CD14-positive monocyte (primary cell): Measurements from ENCODE around the gene PRDX4. TPM values are rescaled to one million over a fixed set of nuclear protein-coding genes. Genes with fewer than 3 reads are reported as not detected.
"Not testable (repeated sequence)": the region's sequence is repeated elsewhere in the genome, so short reads cannot be mapped to it uniquely, and the experiment has no call there.

Experiments
- DNase-seq, 3 donors: peaks; one replicate each; pipeline ENCODE4 v3.0.0-alpha.2; 2011 to 2022
- H2AFZ ChIP-seq: 2 replicates; pipeline ENCODE4 v1.6.0; 2012; ENCODE audit warnings: mild to moderate bottlenecking, low read depth, low read length, inconsistent platforms; ENCODE audit not compliant: insufficient read depth, poor library complexity, severe bottlenecking
- H3K27ac ChIP-seq, 2 donors: 1 replicate in 1 of 2; 2 replicates in 1 of 2; pipeline ENCODE4 v1.5.1; 2012 to 2013; ENCODE audit warnings: low read length in 2 of 2, control low read depth in 1 of 2, inconsistent platforms in 1 of 2, low read depth in 1 of 2, mild to moderate bottlenecking in 1 of 2
- H3K27me3 ChIP-seq, 2 donors: one replicate each; pipeline versions ENCODE4 v1.6.0 to v1.6.1; 2011 to 2013; ENCODE audit warnings: low read length in 2 of 2; ENCODE audit not compliant: control insufficient read depth in 2 of 2, insufficient read depth in 2 of 2
- H3K36me3 ChIP-seq, 2 donors: replicated peaks in 1 of 2; 1 replicate in 1 of 2; 2 replicates in 1 of 2; pipeline versions ENCODE4 v1.5.1 to v1.6.1; 2012 to 2013; ENCODE audit warnings: low read length in 2 of 2, control low read depth in 1 of 2, inconsistent platforms in 1 of 2, mild to moderate bottlenecking in 1 of 2; ENCODE audit not compliant: insufficient read depth in 2 of 2, control insufficient read depth in 1 of 2
- H3K4me1 ChIP-seq, 2 donors: 1 replicate in 1 of 2; 2 replicates in 1 of 2; pipeline versions ENCODE4 v1.5.1 to v1.6.1; 2012 to 2013; ENCODE audit warnings: low read length in 2 of 2, control low read depth in 1 of 2, inconsistent platforms in 1 of 2, mild to moderate bottlenecking in 1 of 2, moderate library complexity in 1 of 2; ENCODE audit not compliant: insufficient read depth in 2 of 2, control insufficient read depth in 1 of 2
- H3K4me2 ChIP-seq: replicated peaks from 2 replicates; pipeline ENCODE3; 2012; ENCODE audit warnings: low read length, moderate library complexity, mild to moderate bottlenecking; ENCODE audit not compliant: poor library complexity, severe bottlenecking; ENCODE audit errors: extremely low read depth
- H3K4me3 ChIP-seq, 3 experiments: fragments of 200-600 bp in 1 of 3; sonication (generic) in 1 of 3; replicated peaks in 1 of 3; 1 replicate in 2 of 3; 2 replicates in 1 of 3; pipeline ENCODE4 v1.5.1; 2011 to 2013; ENCODE audit warnings: low read length in 3 of 3, mild to moderate bottlenecking in 3 of 3, control low read depth in 2 of 3, low read depth in 2 of 3, inconsistent platforms in 1 of 3, moderate library complexity in 1 of 3
- H3K79me2 ChIP-seq: 2 replicates; pipeline ENCODE4 v1.6.0; 2012; ENCODE audit warnings: mild to moderate bottlenecking, control low read depth, inconsistent platforms, low read length, moderate library complexity; ENCODE audit not compliant: insufficient read depth
- H3K9ac ChIP-seq: 2 replicates; pipeline ENCODE4 v1.6.0; 2017; ENCODE audit warnings: low read length, mild to moderate bottlenecking; ENCODE audit not compliant: insufficient read depth, poor library complexity, severe bottlenecking
- H3K9me3 ChIP-seq, 2 donors: replicated peaks in 1 of 2; 1 replicate in 1 of 2; 2 replicates in 1 of 2; pipeline versions ENCODE4 v1.5.1 to v1.6.1; 2012 to 2013; ENCODE audit warnings: low read length in 2 of 2, control low read depth in 1 of 2; ENCODE audit not compliant: control insufficient read depth in 1 of 2, insufficient read depth in 1 of 2
- H4K20me1 ChIP-seq: 2 replicates; pipeline ENCODE4 v1.6.0; 2012; ENCODE audit warnings: mild to moderate bottlenecking, low read length, control low read depth, moderate library complexity; ENCODE audit not compliant: insufficient read depth
- H3K27ac Mint-ChIP-seq, 7 donors: one replicate each; pipeline ENCODE4 v1.8.0; 2020; ENCODE audit warnings: mild to moderate bottlenecking in 7 of 7, mixed read lengths in 7 of 7, moderate library complexity in 6 of 7, inconsistent platforms in 2 of 7
- H3K27me3 Mint-ChIP-seq, 3 donors: one replicate each; pipeline ENCODE4 v1.8.0; 2021 to 2022; ENCODE audit warnings: low read depth in 3 of 3, mild to moderate bottlenecking in 3 of 3, mixed read lengths in 3 of 3, moderate library complexity in 3 of 3, inconsistent platforms in 1 of 3
- H3K36me3 Mint-ChIP-seq, 2 donors: one replicate each; pipeline ENCODE4 v1.8.0; 2020; ENCODE audit warnings: mixed read lengths in 2 of 2, inconsistent platforms in 1 of 2, mild to moderate bottlenecking in 1 of 2
- H3K4me1 Mint-ChIP-seq: one replicate; pipeline ENCODE4 v1.8.0; 2020; ENCODE audit warnings: mild to moderate bottlenecking, mixed read lengths
- H3K4me3 Mint-ChIP-seq, 2 donors: one replicate each; pipeline ENCODE4 v1.8.0; 2020; ENCODE audit warnings: mild to moderate bottlenecking in 2 of 2, mixed read lengths in 2 of 2, moderate library complexity in 1 of 2
- H3K9me3 Mint-ChIP-seq, 7 donors: one replicate each; pipeline ENCODE4 v1.8.0; 2020 to 2022; ENCODE audit warnings: mixed read lengths in 7 of 7, mild to moderate bottlenecking in 6 of 7, moderate library complexity in 6 of 7, inconsistent platforms in 2 of 7
- WGBS: methylation state at CpG from one replicate; pipeline ENCODE4 v1.1.5; 2013; ENCODE audit warnings: missing lambda C conversion rate; ENCODE audit not compliant: insufficient coverage; 5-methylcytosine and 5-hydroxymethylcytosine counted together
- intact Hi-C, 2 donors: fragments of 100-400 bp; cut with micrococcal nuclease; formaldehyde crosslinking; loops; one replicate each; pipeline versions ENCODE4 v1.15.0 to v1.15.1; 2023
- polyA plus RNA-seq, 3 donors: library from polyadenylated mRNA; depleted of rRNA in 1 of 3; unstranded in 2 of 3; stranded (reverse) in 1 of 3; fragments of 300-500 nt in 2 of 3; fragments of >200 nt in 1 of 3; fragmentation: Illumina TruSeq in 2 of 3; gene quantifications; 1 replicate in 2 of 3; 2 replicates in 1 of 3; pipeline ENCODE4 v1.2.3, GENCODE V29; 2012 to 2021
- TF ChIP-seq, protein P1 (sequence below): fragments of 200-600 bp; IDR thresholded peaks from one replicate; pipeline ENCODE4 v1.8.0; 2022; ENCODE audit warnings: antibody characterized with exemption, mild to moderate bottlenecking

PRDX4 gene
- polyA plus RNA-seq, 3 donors, result 12.8 to 76.2 (median 60.6) TPM

DNA sequence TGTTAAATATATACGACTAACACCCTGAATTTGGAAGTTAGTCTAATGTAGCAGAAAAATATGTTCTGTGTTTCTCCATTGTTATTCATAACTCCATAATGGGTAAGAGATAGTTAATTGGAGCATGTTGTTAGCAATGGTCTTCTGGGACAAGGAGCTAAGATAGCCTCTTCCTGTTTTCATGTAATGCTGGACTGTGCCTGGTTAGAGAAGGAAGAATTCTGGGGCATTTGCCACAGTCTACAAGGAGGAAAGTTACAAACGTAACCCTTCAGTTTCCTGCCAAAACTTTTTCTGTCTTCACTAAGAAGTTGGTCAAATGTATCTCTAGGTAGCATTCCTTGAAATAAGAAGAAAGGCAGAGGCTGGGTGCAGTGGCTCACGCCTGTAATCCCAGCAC lies 5.8 kb downstream of the PRDX4 start:
- no CpG with 5 or more reads among the region's 3 CpGs for WGBS
- DNase-seq, result no peak
- peaks cover 19 to 20% of the 10 kb centered on the region in 2 donors for H3K36me3 ChIP-seq
- no peaks in the 10 kb centered on the region for H3K79me2 ChIP-seq
- no peaks in the 10 kb centered on the region for H3K9me3 Mint-ChIP-seq
- peaks cover 5% of the 10 kb centered on the region for H3K4me1 Mint-ChIP-seq
- TF ChIP-seq, protein P1, sequence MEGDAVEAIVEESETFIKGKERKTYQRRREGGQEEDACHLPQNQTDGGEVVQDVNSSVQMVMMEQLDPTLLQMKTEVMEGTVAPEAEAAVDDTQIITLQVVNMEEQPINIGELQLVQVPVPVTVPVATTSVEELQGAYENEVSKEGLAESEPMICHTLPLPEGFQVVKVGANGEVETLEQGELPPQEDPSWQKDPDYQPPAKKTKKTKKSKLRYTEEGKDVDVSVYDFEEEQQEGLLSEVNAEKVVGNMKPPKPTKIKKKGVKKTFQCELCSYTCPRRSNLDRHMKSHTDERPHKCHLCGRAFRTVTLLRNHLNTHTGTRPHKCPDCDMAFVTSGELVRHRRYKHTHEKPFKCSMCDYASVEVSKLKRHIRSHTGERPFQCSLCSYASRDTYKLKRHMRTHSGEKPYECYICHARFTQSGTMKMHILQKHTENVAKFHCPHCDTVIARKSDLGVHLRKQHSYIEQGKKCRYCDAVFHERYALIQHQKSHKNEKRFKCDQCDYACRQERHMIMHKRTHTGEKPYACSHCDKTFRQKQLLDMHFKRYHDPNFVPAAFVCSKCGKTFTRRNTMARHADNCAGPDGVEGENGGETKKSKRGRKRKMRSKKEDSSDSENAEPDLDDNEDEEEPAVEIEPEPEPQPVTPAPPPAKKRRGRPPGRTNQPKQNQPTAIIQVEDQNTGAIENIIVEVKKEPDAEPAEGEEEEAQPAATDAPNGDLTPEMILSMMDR, result no peak
- no peak overlapping the region for H3K9ac ChIP-seq
- peaks cover 0 to 4% of the 10 kb centered on the region in 2 donors for H3K27me3 ChIP-seq
- no peaks in the 10 kb centered on the region for H3K9me3 ChIP-seq
- H3K4me3 Mint-ChIP-seq, result no peak overlapping the region
- H2AFZ ChIP-seq, result no peak overlapping the region
- H3K27ac ChIP-seq, result no peak overlapping the region
- H3K4me1 ChIP-seq, result peaks cover 5 to 6% of the 10 kb centered on the region in 2 donors
- H4K20me1 ChIP-seq, result no peaks in the 10 kb centered on the region
- H3K27ac Mint-ChIP-seq, result no peak overlapping the region
- H3K36me3 Mint-ChIP-seq, result peaks cover 15 to 22% of the 10 kb centered on the region in 2 donors
- peaks cover 0 to 5% (median 0%) of the 10 kb centered on the region in 3 donors for H3K27me3 Mint-ChIP-seq
- H3K4me3 ChIP-seq, result no peak overlapping the region
- intact Hi-C loops, result no loop called here
- H3K4me2 ChIP-seq, result no peak overlapping the region

DNA sequence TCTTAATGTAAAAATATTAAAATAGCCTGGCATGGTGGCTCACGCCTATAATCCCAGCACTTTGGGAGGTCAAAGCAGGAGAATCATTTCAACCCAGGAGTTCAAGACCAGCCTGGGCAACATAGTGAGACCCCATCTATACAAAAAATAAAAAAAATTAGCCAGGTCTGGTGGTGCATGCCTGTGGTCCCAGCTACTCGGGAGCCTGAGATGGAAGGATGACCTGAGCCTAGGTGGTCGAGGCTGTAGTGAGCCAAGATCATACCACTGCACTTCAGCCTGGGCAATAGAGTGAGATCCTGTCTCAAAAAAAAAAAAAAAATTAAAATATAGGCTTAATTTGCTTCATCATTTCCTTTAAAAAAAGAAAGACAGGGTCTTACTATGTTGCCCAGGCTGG lies 9.2 kb downstream of the PRDX4 start:
- H3K27ac Mint-ChIP-seq, DNase-seq, H3K4me3 Mint-ChIP-seq, H4K20me1 ChIP-seq, H3K4me1 Mint-ChIP-seq, H3K9ac ChIP-seq, H3K4me1 ChIP-seq, H3K79me2 ChIP-seq, H2AFZ ChIP-seq, H3K4me3 ChIP-seq, H3K27me3 Mint-ChIP-seq, H3K9me3 ChIP-seq, H3K9me3 Mint-ChIP-seq, intact Hi-C loops, H3K4me2 ChIP-seq, H3K27ac ChIP-seq, H3K27me3 ChIP-seq: not testable (repeated sequence)
- H3K36me3 Mint-ChIP-seq, result peaks cover 18 to 21% of the 10 kb centered on the region in 2 donors
- H3K36me3 ChIP-seq, result peaks cover 18 to 20% of the 10 kb centered on the region in 2 donors
- WGBS, result no CpG with 5 or more reads among the region's 3 CpGs
